GM21528 (cell line): ENCODE measurements around the gene SERPINE1.

ENCODE experiments used
- ATAC-seq: cut with Tn5 transposase; IDR thresholded peaks from one replicate; pipeline ENCODE4 v1.9.1; 2021; ENCODE audit warnings: mild to moderate bottlenecking, moderate library complexity; ENCODE audit not compliant: unreplicated experiment, low FRiP score

SERPINE1 gene

GRCh38 chr7:101151908-101152651 is 25.2 kb downstream of the SERPINE1 start:
- no peak for ATAC-seq

DNA sequence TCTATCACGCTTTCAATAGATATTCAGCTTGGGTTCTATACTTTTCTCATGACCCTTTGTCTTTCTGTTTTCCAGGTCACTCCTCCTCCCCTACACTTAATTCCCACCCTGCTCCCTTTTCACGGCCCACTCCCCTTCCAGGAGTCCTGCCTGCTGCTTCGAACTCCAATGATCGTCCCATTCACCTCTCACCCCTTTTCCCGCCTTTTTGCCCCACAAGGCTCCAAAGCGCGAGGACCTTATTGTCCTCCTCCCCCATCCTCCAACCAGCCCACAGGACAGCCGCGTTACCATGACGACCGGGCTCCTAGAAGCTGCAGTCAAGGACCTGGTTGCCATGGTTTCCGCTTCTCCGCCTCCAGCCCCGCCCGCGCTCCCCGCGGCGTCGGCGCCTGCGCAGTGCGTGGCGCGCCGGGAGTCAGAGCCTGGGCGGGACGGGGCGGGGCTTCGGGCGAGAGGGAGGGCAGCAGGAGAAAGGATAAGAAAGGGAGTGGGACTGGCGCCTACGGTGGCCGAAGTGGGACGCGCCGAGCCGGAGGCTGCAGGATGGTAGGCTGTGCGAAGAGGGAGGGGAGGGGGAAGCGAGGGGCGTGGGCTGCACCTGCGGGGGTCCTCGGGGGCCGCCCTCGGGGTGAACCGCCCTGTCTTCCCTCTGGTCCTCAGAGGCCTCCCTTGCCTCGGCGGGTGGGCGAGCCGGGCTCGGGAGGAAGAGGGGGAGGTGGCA is 27.2 kb downstream of the SERPINE1 start, which contains the start of gene AP1S1:
Gene AP1S1 (plus strand): TSS at position 508 of the 724 bp plus-strand sequence. CDS start 39 bp downstream, at position 547.
- ATAC-seq = peak; percentile 68

- ATAC-seq = peak; percentile 14
These were observed 27.8 kb downstream of the SERPINE1 start for GRCh38 chr7:101154693-101155102.

DNA sequence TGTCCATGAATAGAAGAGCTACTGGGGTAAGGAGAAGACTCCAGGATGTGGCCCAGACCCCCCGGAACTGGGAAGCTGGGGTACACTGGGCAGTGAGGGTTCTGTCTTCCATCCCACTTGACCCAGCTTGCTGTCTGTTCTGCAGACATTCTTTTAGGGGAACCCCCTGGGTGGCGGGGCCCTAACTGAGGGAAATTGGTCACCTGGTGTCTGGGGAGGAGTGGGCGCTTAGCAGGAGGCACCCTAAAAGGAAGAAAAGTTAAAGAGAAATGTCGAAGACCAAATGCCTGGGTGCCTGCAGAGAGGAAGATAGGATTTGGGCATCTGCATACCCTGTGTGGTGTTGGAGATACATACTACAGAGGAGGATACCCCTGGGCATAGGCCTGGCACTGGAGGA is 28.4 kb downstream of the SERPINE1 start:
- no peak for ATAC-seq

DNA sequence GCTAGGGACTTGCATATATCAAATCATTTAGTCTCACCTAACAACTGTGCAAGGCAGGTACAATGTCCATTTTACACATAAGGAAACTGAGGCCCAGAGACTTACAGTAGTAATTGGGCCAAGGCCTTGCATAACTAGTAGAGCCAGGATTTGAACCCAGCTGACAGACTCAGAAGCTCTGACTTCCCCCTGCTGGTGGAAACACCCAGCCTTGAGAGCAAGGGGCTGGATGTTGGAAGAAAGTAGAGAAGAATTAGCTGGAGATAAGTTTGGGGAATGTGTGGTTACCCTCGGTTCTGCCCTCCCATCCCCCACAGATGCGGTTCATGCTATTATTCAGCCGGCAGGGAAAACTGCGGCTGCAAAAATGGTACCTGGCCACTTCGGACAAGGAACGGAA is 29.4 kb downstream of the SERPINE1 start:
- no peak for ATAC-seq

DNA sequence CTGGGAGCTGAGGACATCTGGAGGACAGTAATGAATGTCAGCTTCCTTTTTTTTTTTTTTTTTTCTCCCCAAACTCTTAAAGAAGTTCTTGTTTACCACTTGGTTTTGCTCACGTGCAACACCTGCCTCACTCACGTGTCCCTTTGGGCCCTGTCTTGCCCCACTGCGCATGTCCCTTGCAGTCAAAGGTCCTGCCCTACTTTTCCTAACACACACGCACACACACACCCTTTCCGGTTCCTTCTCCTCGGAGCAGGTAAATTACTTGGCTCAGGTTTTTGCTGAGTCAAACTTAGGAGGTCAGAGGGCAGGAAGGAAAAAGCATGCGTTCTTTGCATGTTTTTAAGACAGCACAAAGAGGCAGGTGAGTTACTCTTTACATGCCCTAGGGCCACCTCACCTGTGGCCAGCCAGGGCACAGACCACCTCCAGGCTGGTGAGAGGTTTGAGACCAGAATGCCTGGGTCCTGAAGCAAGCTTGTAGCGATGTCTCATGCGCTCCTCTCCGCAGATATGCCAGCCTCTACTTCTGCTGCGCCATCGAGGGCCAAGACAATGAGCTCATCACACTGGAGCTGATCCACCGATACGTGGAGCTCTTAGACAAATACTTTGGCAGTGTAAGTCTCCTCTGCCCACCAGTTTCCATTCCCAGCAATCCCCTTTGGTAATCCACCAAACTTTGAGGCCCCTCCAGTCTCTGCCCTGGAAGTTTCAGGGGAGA is 30.1 kb downstream of the SERPINE1 start:
- no peak for ATAC-seq

- no peak for ATAC-seq
These were observed 33.1 kb downstream of the SERPINE1 start for GRCh38 chr7:101159696-101160674.

- ATAC-seq = no peak
These were observed 34.0 kb downstream of the SERPINE1 start for GRCh38 chr7:101160910-101161309.

DNA sequence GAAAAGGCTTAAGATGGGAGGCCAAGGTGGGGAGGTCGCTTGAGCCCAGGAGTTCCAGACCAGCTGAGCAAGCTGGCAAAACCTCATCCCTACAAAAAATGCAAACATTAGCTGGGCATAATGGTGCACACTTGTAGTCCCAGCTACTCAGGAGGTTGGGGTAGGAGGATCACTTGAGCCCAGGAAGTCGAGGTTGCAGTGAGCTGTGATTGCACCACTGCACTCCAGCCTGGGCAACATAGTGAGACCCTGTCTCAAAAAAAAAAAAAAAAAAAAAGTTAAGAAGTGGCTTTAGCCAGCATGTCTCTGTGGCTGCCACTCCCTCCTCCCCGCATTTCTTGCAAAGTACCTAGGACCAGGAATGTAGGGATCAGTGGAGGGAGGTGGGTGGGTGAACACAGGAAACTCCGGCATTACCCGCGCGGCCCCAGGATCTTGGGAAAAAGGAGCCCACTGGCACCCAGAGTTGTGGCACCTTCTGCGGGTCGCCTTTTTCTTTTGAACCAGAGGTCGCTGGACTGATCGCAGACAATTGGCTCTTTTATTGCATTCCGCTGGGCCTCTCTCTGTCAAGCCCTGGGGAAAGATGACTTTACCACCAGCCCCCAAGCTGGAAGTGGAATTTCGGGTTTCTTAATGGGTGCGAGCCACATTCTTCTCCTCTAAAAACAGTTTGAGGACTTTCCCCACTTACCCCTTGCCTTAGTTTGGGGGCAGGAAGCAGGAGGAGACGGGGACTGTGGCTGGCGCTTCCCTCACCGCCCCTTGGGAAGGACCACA is 35.0 kb downstream of the SERPINE1 start:
- no peak for ATAC-seq

GRCh38 chr7:101162551-101163278 is 35.8 kb downstream of the SERPINE1 start:
- ATAC-seq = no peak

DNA sequence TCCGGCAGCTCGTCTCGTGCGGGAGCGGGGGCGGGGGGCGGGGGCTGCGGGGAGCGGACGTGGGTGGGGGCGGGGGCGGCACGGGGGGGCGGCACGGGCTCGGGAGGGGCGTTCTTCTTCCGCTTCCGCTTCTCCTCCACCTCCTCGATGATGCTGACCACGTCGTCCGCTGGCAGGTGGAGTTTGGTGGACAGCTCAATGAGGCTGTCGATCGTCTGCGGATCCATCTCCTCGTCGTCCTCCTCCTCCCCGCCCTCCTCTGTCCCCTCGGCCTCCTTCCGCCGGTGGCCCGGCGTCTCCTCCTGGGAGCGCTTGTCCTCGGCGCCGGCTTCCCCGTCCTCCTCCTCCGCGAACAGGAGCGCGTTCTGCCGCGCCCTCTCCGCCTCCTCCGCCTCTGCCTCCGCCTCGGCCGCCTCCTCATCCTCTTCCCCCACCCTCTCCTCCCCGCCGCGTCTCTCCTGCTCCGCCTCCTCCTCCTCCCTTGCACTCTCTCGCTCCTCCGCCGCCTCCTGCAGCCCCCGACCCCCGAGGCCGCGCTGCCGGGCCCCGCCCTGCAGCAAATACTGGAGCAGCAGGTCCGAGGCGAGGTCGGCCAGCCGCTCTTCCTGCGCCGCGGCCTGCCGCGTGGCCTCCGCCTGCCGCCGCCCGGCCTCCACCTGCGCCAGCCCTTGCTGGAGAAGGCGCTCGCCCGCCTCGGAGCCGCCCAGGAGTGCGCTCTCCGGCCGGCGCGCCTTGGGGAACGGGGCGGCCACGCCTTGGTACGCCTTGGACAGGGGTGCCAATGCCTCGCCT is 36.6 kb downstream of the SERPINE1 start:
- ATAC-seq = no peak

GRCh38 chr7:101164071-101164840 is 37.4 kb downstream of the SERPINE1 start:
- ATAC-seq = no peak

GRCh38 chr7:101165075-101165957 is 38.4 kb downstream of the SERPINE1 start, which contains the start of gene VGF:
VGF (minus strand) TSS chr7:101165569; CDS start chr7:101164843, 726 bp downstream.
- ATAC-seq = peak; percentile 60

GRCh38 chr7:101165958-101166647 is 39.2 kb downstream of the SERPINE1 start:
- no peak for ATAC-seq

DNA sequence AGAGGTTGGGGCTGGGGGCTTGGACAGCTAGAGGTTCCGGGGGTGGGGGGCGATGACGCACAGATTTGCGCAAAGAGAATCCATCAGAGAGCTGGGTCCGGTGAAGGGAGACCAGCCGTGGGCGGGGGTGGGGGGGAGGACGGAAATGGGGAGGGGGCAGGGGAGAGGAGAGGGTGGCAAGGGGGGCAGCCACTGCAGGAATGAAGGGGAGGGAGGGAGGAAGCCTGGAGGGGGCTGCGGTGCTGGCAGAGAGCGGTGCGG is 39.7 kb downstream of the SERPINE1 start:
- no peak for ATAC-seq
